CD4-positive, alpha-beta T cell (primary cell): Measurements from ENCODE around the gene HSD17B1. TPM values are rescaled to one million over a fixed set of nuclear protein-coding genes. Genes with fewer than 3 reads are reported as not detected.

Experiments
- ATAC-seq: fragments of 200-7000 bp; cut with Tn5 transposase; one replicate; pipeline ENCODE4 v1.10.0; 2022; ENCODE audit warnings: mild to moderate bottlenecking; ENCODE audit not compliant: poor library complexity
- CTCF ChIA-PET: fragments of 350-600 bp; sonication (Branson Sonifier 250); formaldehyde crosslinking; loops from one replicate; lab custom pipeline; 2021; ENCODE audit warnings: antibody characterized with exemption, inconsistent platforms; lab: Charles Lee
- POLR2A ChIA-PET: fragments of 350-600 bp; sonication (Branson Sonifier 250); formaldehyde crosslinking; loops from one replicate; lab custom pipeline; 2021; ENCODE audit warnings: antibody characterized with exemption, inconsistent platforms; lab: Charles Lee
- DNase-seq, 14 experiments: peaks; one replicate each; pipeline ENCODE4 v3.0.0-alpha.2; 2013 to 2020; ENCODE audit warnings: mixed read lengths in 2 of 14
- H3K27ac ChIP-seq, 2 donors: one replicate each; pipeline versions ENCODE4 v1.5.1 to v1.7.0; 2013; ENCODE audit warnings: low read length in 2 of 2, low read depth in 1 of 2, mild to moderate bottlenecking in 1 of 2
- H3K27me3 ChIP-seq, 2 experiments: 1 replicate in 1 of 2; 2 replicates in 1 of 2; pipeline versions ENCODE4 v1.6.1 to v1.7.0; 2013; ENCODE audit warnings: low read length in 2 of 2, control low read depth in 1 of 2, mild to moderate bottlenecking in 1 of 2, moderate library complexity in 1 of 2; ENCODE audit not compliant: insufficient read depth in 2 of 2, control insufficient read depth in 1 of 2
- H3K36me3 ChIP-seq: one replicate; pipeline ENCODE4 v1.6.1; 2013; ENCODE audit warnings: low read length, control low read depth; ENCODE audit not compliant: insufficient read depth
- H3K4me1 ChIP-seq: one replicate; pipeline ENCODE4 v1.6.1; 2013; ENCODE audit warnings: low read length, control low read depth; ENCODE audit not compliant: insufficient read depth
- H3K4me3 ChIP-seq: one replicate; pipeline ENCODE4 v1.5.1; 2013; ENCODE audit warnings: mild to moderate bottlenecking, low read length, moderate library complexity
- H3K9me3 ChIP-seq, 2 experiments: 1 replicate in 1 of 2; 2 replicates in 1 of 2; pipeline versions ENCODE4 v1.6.1 to v1.7.0; 2013; ENCODE audit warnings: low read length in 2 of 2, mild to moderate bottlenecking in 2 of 2, control low read depth in 1 of 2, moderate library complexity in 1 of 2; ENCODE audit not compliant: control insufficient read depth in 1 of 2, insufficient read depth in 1 of 2
- H3K27ac Mint-ChIP-seq: one replicate; pipeline ENCODE4 v1.8.0; 2020; ENCODE audit warnings: mixed read lengths
- H3K27me3 Mint-ChIP-seq: one replicate; pipeline ENCODE4 v1.8.0; 2021; ENCODE audit warnings: mixed read lengths
- H3K36me3 Mint-ChIP-seq: one replicate; pipeline ENCODE4 v1.8.0; 2021; ENCODE audit warnings: low read depth, mixed read lengths
- H3K4me1 Mint-ChIP-seq: one replicate; pipeline ENCODE4 v1.8.0; 2021; ENCODE audit warnings: low read depth, mixed read lengths
- H3K4me3 Mint-ChIP-seq: one replicate; pipeline ENCODE4 v1.8.0; 2020; ENCODE audit warnings: mild to moderate bottlenecking, mixed read lengths
- H3K9me3 Mint-ChIP-seq: one replicate; pipeline ENCODE4 v1.8.0; 2020; ENCODE audit warnings: mixed read lengths
- intact Hi-C, 2 experiments: fragments of 100-400 bp; cut with DNase I in 1 of 2; cut with micrococcal nuclease in 1 of 2; formaldehyde crosslinking; loops; one replicate each; pipeline versions ENCODE4 v1.15.1 to v1.9.0; 2023 to 2025; cut with DNase I, micrococcal nuclease
- total RNA-seq, 174 experiments: library from RNA in 2 of 174; stranded (reverse) in 2 of 174; gene quantifications; one replicate each; pipeline ENCODE4 v1.2.3 and lab custom pipeline; 2021 to 2026
- TF ChIP-seq, protein P1 (sequence below): fragments of 200-600 bp; IDR thresholded peaks from one replicate; pipeline ENCODE4 v1.8.0; 2022; ENCODE audit warnings: antibody characterized with exemption, mild to moderate bottlenecking

Gene HSD17B1
- total RNA-seq, 2 experiments from 2014 or later, result 0.80 to 0.81 TPM

DNA sequence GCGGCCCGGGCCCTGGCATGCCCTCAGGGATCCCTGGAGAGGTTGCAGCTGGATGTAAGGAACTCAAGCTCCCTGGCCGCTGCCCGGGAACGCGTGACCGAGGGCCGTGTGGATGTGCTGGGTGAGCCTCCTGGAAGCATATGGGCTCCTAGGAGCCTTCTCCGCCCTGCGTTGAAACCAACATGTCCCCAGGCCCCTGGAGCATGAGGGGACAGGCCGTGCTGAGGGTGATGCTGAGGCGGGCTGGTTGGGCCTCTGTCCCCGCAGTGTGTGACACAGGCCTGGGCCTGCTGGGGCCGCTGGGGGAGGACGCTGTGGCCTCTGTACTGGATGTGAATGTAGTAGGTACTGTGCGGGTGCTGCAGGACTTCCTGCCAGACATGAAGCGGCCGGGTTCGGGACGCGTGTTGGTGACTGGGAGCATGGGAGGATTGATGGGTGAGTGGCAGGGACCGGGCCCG, 5.7 kb upstream of the HSD17B1 start:
- Histone ChIP-seq H3K36me3 (peaks cover 7% of the 10 kb centered on the region), H3K9me3 (no peaks in the 10 kb centered on the region), H3K27me3 (no peaks in the 10 kb centered on the region), H3K4me3 (no peak overlapping the region), H3K4me1 (peaks cover 20% of the 10 kb centered on the region), H3K27ac (no peak overlapping the region)
- intact Hi-C loops, result no loop called here
- ChIA-PET POLR2A (interaction anchor here (1.6 to 2.1 kb wide), 3 partner anchors 10 to 31 kb away, joined by 6 to 20 read pairs (median 9); partner anchors contain the start of genes NAGLU and PSMC3IP), CTCF (no interaction called here)
- no peaks in the 10 kb centered on the region for H3K9me3 Mint-ChIP-seq
- no peak overlapping the region for H3K4me3 Mint-ChIP-seq
- TF ChIP-seq, protein P1, sequence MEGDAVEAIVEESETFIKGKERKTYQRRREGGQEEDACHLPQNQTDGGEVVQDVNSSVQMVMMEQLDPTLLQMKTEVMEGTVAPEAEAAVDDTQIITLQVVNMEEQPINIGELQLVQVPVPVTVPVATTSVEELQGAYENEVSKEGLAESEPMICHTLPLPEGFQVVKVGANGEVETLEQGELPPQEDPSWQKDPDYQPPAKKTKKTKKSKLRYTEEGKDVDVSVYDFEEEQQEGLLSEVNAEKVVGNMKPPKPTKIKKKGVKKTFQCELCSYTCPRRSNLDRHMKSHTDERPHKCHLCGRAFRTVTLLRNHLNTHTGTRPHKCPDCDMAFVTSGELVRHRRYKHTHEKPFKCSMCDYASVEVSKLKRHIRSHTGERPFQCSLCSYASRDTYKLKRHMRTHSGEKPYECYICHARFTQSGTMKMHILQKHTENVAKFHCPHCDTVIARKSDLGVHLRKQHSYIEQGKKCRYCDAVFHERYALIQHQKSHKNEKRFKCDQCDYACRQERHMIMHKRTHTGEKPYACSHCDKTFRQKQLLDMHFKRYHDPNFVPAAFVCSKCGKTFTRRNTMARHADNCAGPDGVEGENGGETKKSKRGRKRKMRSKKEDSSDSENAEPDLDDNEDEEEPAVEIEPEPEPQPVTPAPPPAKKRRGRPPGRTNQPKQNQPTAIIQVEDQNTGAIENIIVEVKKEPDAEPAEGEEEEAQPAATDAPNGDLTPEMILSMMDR, result no peak
- H3K27ac Mint-ChIP-seq, result no peak overlapping the region
- H3K27me3 Mint-ChIP-seq, result no peaks in the 10 kb centered on the region
- peaks cover 12% of the 10 kb centered on the region for H3K4me1 Mint-ChIP-seq
- no peak for ATAC-seq
- no peak for DNase-seq
- H3K36me3 Mint-ChIP-seq, result no peaks in the 10 kb centered on the region

DNA sequence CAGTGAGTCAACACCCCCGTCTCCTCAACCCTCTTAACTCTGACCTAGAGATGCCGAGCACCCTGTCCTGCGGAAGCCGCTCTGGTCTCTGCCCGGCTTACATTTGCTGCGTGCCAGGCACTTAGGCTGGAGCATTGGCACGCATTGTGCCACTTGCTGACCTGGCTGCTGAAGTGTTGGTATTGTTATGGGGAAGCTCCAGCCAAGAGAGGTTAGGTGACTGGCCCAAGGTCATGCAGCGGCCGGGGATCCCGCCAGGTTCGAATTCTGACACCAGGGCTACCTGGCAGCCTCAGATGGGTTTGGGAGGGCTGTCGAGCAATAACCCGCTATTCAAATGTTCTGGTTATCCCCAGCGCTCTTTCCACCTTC, 5.0 kb upstream of the HSD17B1 start:
- no peak overlapping the region for H3K27ac Mint-ChIP-seq
- intact Hi-C loops, result loop anchor here in 1 of 2 experiments (1.0 kb wide), 1 partner anchor 29 kb away; no protein-coding TSS in a partner anchor
- no peak overlapping the region for H3K4me3 Mint-ChIP-seq
- peaks cover 14% of the 10 kb centered on the region for H3K4me1 Mint-ChIP-seq
- no peak overlapping the region for H3K4me3 ChIP-seq
- H3K9me3 ChIP-seq, result no peaks in the 10 kb centered on the region
- H3K36me3 ChIP-seq, result peaks cover 6% of the 10 kb centered on the region
- TF ChIP-seq, protein P1, result no peak
- no peak overlapping the region for H3K27ac ChIP-seq
- ATAC-seq (no peak), DNase-seq (no peak)
- CTCF ChIA-PET, result interaction anchor here (1.0 kb wide), 1 partner anchor 450 kb away, joined by 4 read pairs; the partner anchor contains the start of gene RPL27
- H3K27me3 Mint-ChIP-seq, result no peaks in the 10 kb centered on the region
- no peaks in the 10 kb centered on the region for H3K36me3 Mint-ChIP-seq
- H3K27me3 ChIP-seq, result no peaks in the 10 kb centered on the region
- H3K9me3 Mint-ChIP-seq, result no peaks in the 10 kb centered on the region
- H3K4me1 ChIP-seq, result peaks cover 20% of the 10 kb centered on the region
- POLR2A ChIA-PET, result interaction anchor here (0.8 to 2.1 kb wide), 8 partner anchors 10 to 62 kb away, joined by 3 to 20 read pairs (median 5); partner anchors contain the start of genes NAGLU, PSMC3IP, RETREG3 and TUBG1

DNA sequence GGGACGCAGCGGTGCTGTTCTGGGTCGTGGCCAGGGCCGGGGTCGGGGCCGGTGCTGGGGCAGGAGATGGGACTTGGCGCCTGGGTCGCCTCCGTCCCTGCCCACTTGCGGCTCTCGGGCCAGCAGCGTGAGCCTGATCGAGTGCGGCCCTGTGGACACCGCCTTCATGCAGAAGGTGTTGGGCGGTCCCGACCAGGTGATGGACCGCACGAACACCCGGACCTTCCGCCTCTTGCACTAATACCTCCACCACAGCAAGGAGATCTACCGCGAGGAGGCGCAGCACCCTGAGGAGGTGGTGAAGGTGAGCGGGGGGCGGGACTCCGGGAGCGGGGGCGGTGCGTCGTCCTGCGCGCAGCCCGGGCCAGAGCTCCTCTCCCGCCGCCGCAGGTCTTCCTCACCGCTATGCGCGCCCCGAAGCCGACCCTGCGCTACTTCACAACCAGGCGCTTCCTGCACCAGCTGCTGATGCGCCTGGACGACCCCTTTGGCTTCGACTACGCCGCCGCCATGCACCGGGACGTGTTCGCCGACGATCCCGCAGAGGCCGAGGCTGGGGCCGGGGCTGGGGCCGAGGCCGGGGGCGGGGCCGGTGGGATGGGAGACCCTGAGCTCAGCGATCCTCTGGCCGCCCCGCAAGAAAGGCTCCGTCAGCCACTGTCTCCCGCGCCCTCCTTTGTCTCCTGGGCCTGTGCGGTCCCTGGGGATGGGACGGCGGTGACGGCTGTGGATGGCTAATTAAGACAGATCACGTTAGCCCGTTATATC, 4.5 kb upstream of the HSD17B1 start:
- Histone ChIP-seq H3K27me3 (no peaks in the 10 kb centered on the region), H3K27ac (no peak overlapping the region), H3K4me1 (peaks cover 21% of the 10 kb centered on the region), H3K9me3 (no peaks in the 10 kb centered on the region), H3K4me3 (peak overlapping the region; percentile 26), H3K36me3 (peaks cover 3% of the 10 kb centered on the region)
- intact Hi-C loops, result loop anchor here in 1 of 2 experiments (1.0 kb wide), 1 partner anchor 28 kb away; no protein-coding TSS in a partner anchor
- Mint-ChIP-seq H3K27ac (no peak overlapping the region), H3K27me3 (no peaks in the 10 kb centered on the region), H3K4me3 (peak overlapping the region; percentile 35), H3K36me3 (no peaks in the 10 kb centered on the region), H3K9me3 (no peaks in the 10 kb centered on the region), H3K4me1 (peaks cover 16% of the 10 kb centered on the region)
- ATAC-seq (peak; percentile 97), DNase-seq (peak; percentile 67 to 92 (median 80))
- ChIA-PET CTCF (interaction anchor here (0.6 to 1.2 kb wide), 6 partner anchors 11 to 449 kb away, joined by 3 to 5 read pairs (median 3); partner anchors contain the start of gene RPL27), POLR2A (interaction anchor here (0.6 to 2.1 kb wide), 9 partner anchors 11 to 61 kb away, joined by 3 to 20 read pairs (median 4); partner anchors contain the start of genes NAGLU, PSMC3IP, RETREG3 and TUBG1)
- TF ChIP-seq, protein P1, result peak; percentile 62
